OCI-LY3 (cell line): ENCODE measurements around the gene ANKH.

Experiments used
- H2AFZ ChIP-seq: fragments of 200-600, 300-600 bp; shearing (Covaris generic); 2 replicates; pipeline ENCODE4 v1.6.0; 2014; ENCODE audit warnings: antibody characterized with exemption, low read depth, low read length
- H3K27ac ChIP-seq: fragments of 200-600, 300-600 bp; sonication (generic); 2 replicates; pipeline ENCODE4 v1.5.1; 2014; ENCODE audit warnings: mild to moderate bottlenecking, low read length, moderate library complexity, mixed read lengths
- H3K27me3 ChIP-seq: fragments of 200-600, 300-600 bp; sonication (generic); 2 replicates; pipeline ENCODE4 v1.6.1; 2014; ENCODE audit warnings: low read depth, low read length, mixed read lengths
- H3K36me3 ChIP-seq: fragments of 200-600, 300-600 bp; sonication (generic); replicated peaks from 2 replicates; pipeline ENCODE3; 2014; ENCODE audit warnings: low read depth, low read length, mixed read lengths
- H3K4me1 ChIP-seq: fragments of 300-600, 200-600 bp; sonication (generic); 2 replicates; pipeline ENCODE4 v1.6.1; 2014; ENCODE audit warnings: low read length, mixed read lengths
- H3K4me2 ChIP-seq: fragments of 200-600, 300-600 bp; sonication (generic); 2 replicates; pipeline ENCODE4 v1.6.1; 2014; ENCODE audit warnings: low read length, mixed read lengths
- H3K4me3 ChIP-seq: fragments of 300-600, 200-600 bp; sonication (generic); 2 replicates; pipeline ENCODE4 v1.5.1; 2014; ENCODE audit warnings: antibody characterized with exemption, mild to moderate bottlenecking, low read length, moderate library complexity
- H3K79me2 ChIP-seq: fragments of 300-600, 200-600 bp; shearing (Covaris generic); 2 replicates; pipeline ENCODE4 v1.6.1; 2014; ENCODE audit warnings: mild to moderate bottlenecking, low read length, mixed read lengths
- H3K9ac ChIP-seq: fragments of 300-600, 200-600 bp; shearing (Covaris generic); 2 replicates; pipeline ENCODE4 v1.6.0; 2014; ENCODE audit warnings: mild to moderate bottlenecking, low read length, moderate library complexity
- H3K9me3 ChIP-seq: fragments of 200-600, 300-600 bp; shearing (Covaris generic); 2 replicates; pipeline ENCODE4 v1.6.1; 2014; ENCODE audit warnings: low read length, mixed read lengths; ENCODE audit not compliant: insufficient read depth
- H4K20me1 ChIP-seq: fragments of 200-600, 300-600 bp; sonication (generic); 2 replicates; pipeline ENCODE4 v1.6.1; 2016; ENCODE audit warnings: low read length, mixed read lengths; ENCODE audit not compliant: insufficient read depth
- EZH2phosphoT487 ChIP-seq: fragments of 200-600 bp; shearing (Covaris generic); IDR thresholded peaks from 2 replicates; pipeline ENCODE4 v1.6.1; 2018; ENCODE audit warnings: antibody characterized with exemption, mixed run types, low read depth
- TF ChIP-seq, protein P1 (sequence below): fragments of 200-600, 300-600 bp; sonication (generic); IDR thresholded peaks from 2 replicates; pipeline ENCODE4 v1.5.1; 2014; ENCODE audit warnings: antibody characterized with exemption, low read length, low read depth

Gene ANKH

DNA sequence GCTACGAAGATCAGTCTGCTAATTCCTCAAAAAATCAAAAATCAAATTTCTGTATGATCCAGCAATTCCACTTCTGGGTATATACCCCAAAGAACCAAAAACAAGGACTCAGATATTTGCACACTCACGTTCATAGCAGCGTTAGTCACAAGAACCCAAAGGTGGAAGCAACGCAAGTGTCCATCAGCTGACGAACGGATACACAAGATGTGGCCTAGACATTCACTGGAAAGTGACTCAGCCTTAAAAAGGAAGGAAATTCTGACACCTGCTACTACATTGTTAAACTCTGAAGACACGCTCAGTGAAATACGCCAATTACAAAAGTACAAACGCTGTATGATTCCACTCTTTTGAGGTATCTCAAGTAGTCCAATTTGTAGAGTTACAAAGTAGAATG, 113.7 kb downstream of the ANKH start:
- no peak for TF ChIP-seq EZH2phosphoT487
- TF ChIP-seq, protein P1, sequence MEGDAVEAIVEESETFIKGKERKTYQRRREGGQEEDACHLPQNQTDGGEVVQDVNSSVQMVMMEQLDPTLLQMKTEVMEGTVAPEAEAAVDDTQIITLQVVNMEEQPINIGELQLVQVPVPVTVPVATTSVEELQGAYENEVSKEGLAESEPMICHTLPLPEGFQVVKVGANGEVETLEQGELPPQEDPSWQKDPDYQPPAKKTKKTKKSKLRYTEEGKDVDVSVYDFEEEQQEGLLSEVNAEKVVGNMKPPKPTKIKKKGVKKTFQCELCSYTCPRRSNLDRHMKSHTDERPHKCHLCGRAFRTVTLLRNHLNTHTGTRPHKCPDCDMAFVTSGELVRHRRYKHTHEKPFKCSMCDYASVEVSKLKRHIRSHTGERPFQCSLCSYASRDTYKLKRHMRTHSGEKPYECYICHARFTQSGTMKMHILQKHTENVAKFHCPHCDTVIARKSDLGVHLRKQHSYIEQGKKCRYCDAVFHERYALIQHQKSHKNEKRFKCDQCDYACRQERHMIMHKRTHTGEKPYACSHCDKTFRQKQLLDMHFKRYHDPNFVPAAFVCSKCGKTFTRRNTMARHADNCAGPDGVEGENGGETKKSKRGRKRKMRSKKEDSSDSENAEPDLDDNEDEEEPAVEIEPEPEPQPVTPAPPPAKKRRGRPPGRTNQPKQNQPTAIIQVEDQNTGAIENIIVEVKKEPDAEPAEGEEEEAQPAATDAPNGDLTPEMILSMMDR: no peak
- Histone ChIP-seq H3K36me3 (no peaks in the 10 kb centered on the region), H4K20me1 (no peaks in the 10 kb centered on the region), H3K4me2 (no peak overlapping the region), H3K4me3 (no peak overlapping the region), H3K4me1 (peaks cover 1% of the 10 kb centered on the region; the same call in 1 of the 2 replicates), H3K27me3 (no peaks in the 10 kb centered on the region), H3K27ac (no peak overlapping the region), H2AFZ (no peak overlapping the region), H3K9me3 (no peaks in the 10 kb centered on the region), H3K79me2 (no peaks in the 10 kb centered on the region), H3K9ac (no peak overlapping the region)

DNA sequence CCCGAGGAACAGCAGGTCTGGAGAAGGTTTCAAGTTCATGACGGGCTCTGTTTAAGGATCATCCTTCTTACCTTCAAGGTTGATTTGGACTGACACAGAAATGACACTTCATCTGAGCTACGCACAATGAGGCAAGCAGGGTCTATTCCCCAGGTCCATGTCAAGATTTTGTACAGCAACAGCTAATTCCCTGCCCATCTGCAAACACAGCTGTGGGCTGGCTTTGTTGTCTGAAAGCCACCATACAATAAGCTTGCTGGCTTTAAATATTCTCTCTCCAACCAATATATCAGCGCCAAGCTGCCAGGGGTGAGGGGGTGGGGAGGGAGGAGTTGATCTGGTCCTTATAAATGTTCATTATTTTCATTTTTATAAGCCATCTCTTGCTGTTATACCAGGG, 115.1 kb downstream of the ANKH start:
- no peaks in the 10 kb centered on the region for H3K9me3 ChIP-seq
- no peak overlapping the region for H3K27ac ChIP-seq
- H2AFZ ChIP-seq: no peak overlapping the region
- no peak for TF ChIP-seq EZH2phosphoT487
- TF ChIP-seq, protein P1: no peak
- H4K20me1 ChIP-seq: no peaks in the 10 kb centered on the region
- H3K79me2 ChIP-seq: no peaks in the 10 kb centered on the region
- no peak overlapping the region for H3K4me2 ChIP-seq
- H3K9ac ChIP-seq: no peak overlapping the region
- H3K36me3 ChIP-seq: no peaks in the 10 kb centered on the region
- H3K27me3 ChIP-seq: no peaks in the 10 kb centered on the region
- peaks cover 6% of the 10 kb centered on the region; the same call in 1 of the 2 replicates for H3K4me1 ChIP-seq
- H3K4me3 ChIP-seq: no peak overlapping the region

DNA sequence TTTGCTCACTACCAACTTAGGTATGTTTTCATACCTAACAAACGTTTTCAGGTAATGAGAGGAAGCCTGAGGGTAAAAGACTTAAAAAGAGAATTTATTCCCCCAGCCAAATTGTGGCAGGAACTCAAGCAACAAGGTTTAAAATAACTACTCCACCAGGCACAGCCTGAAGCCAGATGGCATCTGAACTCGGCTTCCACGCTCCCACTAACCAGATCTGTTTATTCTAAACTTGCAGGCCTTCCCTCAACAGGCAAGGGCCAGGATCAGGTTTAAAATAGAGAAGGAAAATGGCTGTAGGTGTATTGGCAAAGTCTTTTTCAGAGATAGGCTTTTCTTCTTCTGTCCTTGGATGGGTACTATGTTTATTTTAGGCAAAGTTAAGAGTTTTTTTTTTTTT, 117.6 kb downstream of the ANKH start:
- Histone ChIP-seq H3K79me2 (no peaks in the 10 kb centered on the region), H3K27ac (no peak overlapping the region), H3K4me3 (no peak overlapping the region), H3K9me3 (no peaks in the 10 kb centered on the region), H3K4me1 (peaks cover 6% of the 10 kb centered on the region; the same call in 1 of the 2 replicates), H4K20me1 (no peaks in the 10 kb centered on the region), H3K27me3 (no peaks in the 10 kb centered on the region), H3K9ac (no peak overlapping the region), H3K4me2 (no peak overlapping the region), H3K36me3 (no peaks in the 10 kb centered on the region), H2AFZ (no peak overlapping the region)
- TF ChIP-seq, protein P1: no peak
- TF ChIP-seq EZH2phosphoT487: no peak

DNA sequence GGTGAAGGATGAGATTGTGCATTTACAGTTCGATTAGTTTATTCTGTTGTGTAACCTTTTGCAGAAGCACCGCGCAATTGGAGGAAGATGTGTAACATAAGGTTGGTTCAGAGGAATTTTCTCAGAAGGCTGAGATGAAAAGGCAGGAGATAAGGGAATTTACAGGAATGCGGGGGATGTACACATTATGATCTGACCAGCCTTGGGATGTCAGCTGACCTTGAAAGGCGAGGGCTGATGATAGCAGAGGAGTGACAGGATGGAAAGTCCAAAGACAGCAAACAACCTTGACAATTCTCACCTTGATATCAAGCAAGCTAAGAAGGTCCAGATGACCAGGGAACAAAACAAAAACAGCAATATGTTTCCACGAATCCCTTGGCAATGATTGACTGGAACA, 118.3 kb downstream of the ANKH start:
- no peaks in the 10 kb centered on the region for H3K36me3 ChIP-seq
- H3K9me3 ChIP-seq: no peaks in the 10 kb centered on the region
- H2AFZ ChIP-seq: no peak overlapping the region
- no peaks in the 10 kb centered on the region for H3K27me3 ChIP-seq
- H3K4me3 ChIP-seq: no peak overlapping the region
- H3K4me2 ChIP-seq: no peak overlapping the region
- TF ChIP-seq, protein P1: no peak
- no peak for TF ChIP-seq EZH2phosphoT487
- H3K9ac ChIP-seq: no peak overlapping the region
- H3K4me1 ChIP-seq: peaks cover 6% of the 10 kb centered on the region; the same call in 1 of the 2 replicates
- H3K79me2 ChIP-seq: no peaks in the 10 kb centered on the region
- no peak overlapping the region for H3K27ac ChIP-seq
- no peaks in the 10 kb centered on the region for H4K20me1 ChIP-seq
